Psoas muscle (tissue), 8 donors: ENCODE measurements around the gene LIN7B. TPM values are rescaled to one million over a fixed set of nuclear protein-coding genes. Genes with fewer than 3 reads are reported as not detected.
A peak's percentile ranks its signal among the peaks of the same experiment; 100 is the strongest.
"Not testable (repeated sequence)": the region's sequence is repeated elsewhere in the genome, so short reads cannot be mapped to it uniquely, and the experiment has no call there.

Experiments used
- ATAC-seq, 4 donors: fragments of 200-7000 bp; cut with Tn5 transposase; one replicate each; pipeline ENCODE4 v1.9.1; 2020; ENCODE audit warnings: moderate library complexity in 3 of 4, mild to moderate bottlenecking in 2 of 4
- DNase-seq, 2 donors: peaks; one replicate each; pipeline ENCODE4 v3.0.0-alpha.2; 2020
- H3K27ac ChIP-seq: fragments of 200-600 bp; one replicate; pipeline ENCODE4 v1.8.0; 2022
- H3K27me3 ChIP-seq, 3 donors: fragments of 200-600 bp in 1 of 3; one replicate each; pipeline versions ENCODE4 v1.6.1 to v1.8.0; 2013 to 2022; ENCODE audit warnings: low read length in 2 of 3, mild to moderate bottlenecking in 2 of 3, moderate library complexity in 1 of 3; ENCODE audit not compliant: insufficient read depth in 3 of 3
- H3K36me3 ChIP-seq, 2 donors: fragments of 200-600 bp in 1 of 2; one replicate each; pipeline versions ENCODE4 v1.6.1 to v1.8.0; 2013 to 2022; ENCODE audit warnings: low read depth in 1 of 2, mild to moderate bottlenecking in 1 of 2, moderate library complexity in 1 of 2; ENCODE audit not compliant: insufficient read depth in 1 of 2
- H3K4me1 ChIP-seq: fragments of 200-600 bp; one replicate; pipeline ENCODE4 v1.8.0; 2022
- H3K4me3 ChIP-seq: fragments of 200-600 bp; one replicate; pipeline ENCODE4 v1.8.0; 2022; ENCODE audit warnings: mild to moderate bottlenecking
- H3K9me3 ChIP-seq: fragments of 200-600 bp; one replicate; pipeline ENCODE4 v1.8.0; 2022
- CTCF ChIP-seq: fragments of 200-600 bp; IDR thresholded peaks from one replicate; pipeline ENCODE4 v1.8.0; 2022; ENCODE audit warnings: antibody characterized with exemption
- WGBS, 3 donors: extraction: QIAGEN DNeasy Blood & Tissue Kit; methylation state at CpG; one replicate each; pipeline versions ENCODE4 v1.1.6 to v1.1.7; 2013; 5-methylcytosine and 5-hydroxymethylcytosine counted together
- intact Hi-C, 2 donors: fragments of 100-400 bp; cut with DNase I; formaldehyde crosslinking; loops; one replicate each; pipeline versions ENCODE4 v1.11.0 to v1.14.2; 2022
- polyA plus RNA-seq, 3 donors: library from polyadenylated mRNA; stranded (reverse); fragments of 200-250 nt; gene quantifications; one replicate each; pipeline ENCODE4 v1.2.3, GENCODE V29; 2013
- total RNA-seq, 4 donors: library from RNA; stranded (reverse); fragmentation: NEBNext Ultra II Directional in 2 of 4; extraction: Animal tissue kit (Norgen Biotek cat#: 25700) in 2 of 4; gene quantifications; one replicate each; pipeline versions ENCODE4 v1.2.1 to v1.2.4, GENCODE V29; 2021 to 2023
- donor health status: healthy with polysubstance abuse.
- donor health status: DM: no; HTN: no; CAD: no; lungs with moderate emphysema.
- donor health status: Bipolar disorder and iron deficiency.
- donor health status: healthy.
- donor health status: DM: yes; HTN: yes; CAD: no.
- donor health status: DM: no; HTN: no; CAD: no.
- donor health status: DM: no; HTN: no; CAD: no.
- donor health status: DM: yes; HTN: yes; CAD: no.

LIN7B gene
- total and polyA plus RNA-seq, 7 donors, result 11.8 to 27.9 (median 17.0) TPM

GRCh38 chr19:49140951-49141350 is 26.8 kb downstream of the LIN7B start:
- Histone ChIP-seq H3K36me3 (no peaks in the 10 kb centered on the region), H3K27me3 (no peaks in the 10 kb centered on the region), H3K27ac (no peak overlapping the region), H3K9me3 (no peaks in the 10 kb centered on the region), H3K4me1 (peaks cover 7% of the 10 kb centered on the region), H3K4me3 (no peak overlapping the region)
- WGBS, 3 donors, result 55 to 64% (median 64%) methylated on average over 7 of the region's 7 CpGs
- intact Hi-C loops, result no loop called here
- no peak for TF ChIP-seq CTCF
- ATAC-seq (no peak), DNase-seq (no peak)

GRCh38 chr19:49141352-49141751 is 27.2 kb downstream of the LIN7B start:
- no peaks in the 10 kb centered on the region for H3K36me3 ChIP-seq
- TF ChIP-seq CTCF, result no peak
- no peak overlapping the region for H3K4me3 ChIP-seq
- no peaks in the 10 kb centered on the region for H3K27me3 ChIP-seq
- ATAC-seq (no peak), DNase-seq (no peak)
- no peaks in the 10 kb centered on the region for H3K9me3 ChIP-seq
- no peak overlapping the region for H3K27ac ChIP-seq
- intact Hi-C loops, result no loop called here
- peaks cover 9% of the 10 kb centered on the region for H3K4me1 ChIP-seq
- 78 to 87% (median 79%) methylated on average over 6 of the region's 6 CpGs for WGBS, 3 donors

- intact Hi-C loops, result loop anchor here in 1 of 2 donors (2.0 kb wide), 1 partner anchor 44 kb away; no protein-coding TSS in a partner anchor
- Histone ChIP-seq H3K4me3 (peak overlapping the region; percentile 67), H3K9me3 (no peaks in the 10 kb centered on the region), H3K27me3 (no peaks in the 10 kb centered on the region), H3K36me3 (no peaks in the 10 kb centered on the region), H3K4me1 (peaks cover 9% of the 10 kb centered on the region), H3K27ac (no peak overlapping the region)
- peak; percentile 95 to 99 (median 96) for ATAC-seq
- 2 to 3% (median 3%) methylated on average over 20 to 21 of the region's 21 CpGs for WGBS, 3 donors
- peak; percentile 86 to 93 for DNase-seq
- TF ChIP-seq CTCF, result no peak
Observed at GRCh38 chr19:49142866-49143335, 28.7 kb downstream of the LIN7B start.

GRCh38 chr19:49145573-49146407 is 31.6 kb downstream of the LIN7B start:
- DNase-seq (peak; percentile 83 to 90), ATAC-seq (peak; percentile 35 to 44 (median 39))
- intact Hi-C loops, result loop anchor here in 1 of 2 donors (1.0 kb wide), 1 partner anchor 47 kb away; no protein-coding TSS in a partner anchor
- H3K27ac ChIP-seq, result no peak overlapping the region
- peak; percentile 88 for TF ChIP-seq CTCF
- H3K4me3 ChIP-seq, result peak overlapping the region; percentile 43
- H3K36me3 ChIP-seq, result no peaks in the 10 kb centered on the region
- no peaks in the 10 kb centered on the region for H3K9me3 ChIP-seq
- H3K4me1 ChIP-seq, result peaks cover 19% of the 10 kb centered on the region
- no peaks in the 10 kb centered on the region for H3K27me3 ChIP-seq
- WGBS, 3 donors, result 6 to 9% (median 8%) methylated on average over 29 to 30 of the region's 30 CpGs

GRCh38 chr19:49146408-49146770 is 32.2 kb downstream of the LIN7B start:
- H3K9me3 ChIP-seq, H3K27ac ChIP-seq, intact Hi-C loops, H3K27me3 ChIP-seq, H3K4me3 ChIP-seq, ATAC-seq, DNase-seq, H3K36me3 ChIP-seq: not testable (repeated sequence)
- WGBS, 3 donors, result 32 to 42% (median 37%) methylated on average over 7 of the region's 7 CpGs
- H3K4me1 ChIP-seq, result peaks cover 24% of the 10 kb centered on the region
